NCI-H69 (cell line): ENCODE results near the gene CD46.
"Not testable (repeated sequence)": the region's sequence is repeated elsewhere in the genome, so short reads cannot be mapped to it uniquely, and the experiment has no call there.

ENCODE experiments used
- DNase-seq: peaks from one replicate; lab custom pipeline; 2025; lab: John Stamatoyannopoulos, UW

CD46 gene

GRCh38 chr1:207751790-207752455, at the start of gene CD46:
Gene CD46, plus strand, starts transcription at chr1:207752054. Its CDS starts 159 bp downstream, at chr1:207752213.
- peak; percentile 98 for DNase-seq

GRCh38 chr1:207702317-207702716, 49.5 kb upstream of the CD46 start:
- no peak for DNase-seq

GRCh38 chr1:207703712-207704111, 48.1 kb upstream of the CD46 start:
- no peak for DNase-seq

GRCh38 chr1:207708004-207708403, 43.9 kb upstream of the CD46 start:
- not testable (repeated sequence) for DNase-seq

- no peak for DNase-seq
Measured at GRCh38 chr1:207711285-207711684, 40.6 kb upstream of the CD46 start.

- not testable (repeated sequence) for DNase-seq
Measured at GRCh38 chr1:207712701-207713100, 39.2 kb upstream of the CD46 start.

GRCh38 chr1:207713529-207713928, 38.3 kb upstream of the CD46 start:
- DNase-seq: no peak

- DNase-seq: no peak
Measured at GRCh38 chr1:207719234-207719633, 32.6 kb upstream of the CD46 start.

- DNase-seq: not testable (repeated sequence)
Measured at GRCh38 chr1:207728200-207728858, 23.5 kb upstream of the CD46 start.

GRCh38 chr1:207737503-207738157, 14.2 kb upstream of the CD46 start:
- DNase-seq: not testable (repeated sequence)

- DNase-seq: not testable (repeated sequence)
Measured at GRCh38 chr1:207738158-207738659, 13.6 kb upstream of the CD46 start.

GRCh38 chr1:207740207-207740606, 11.6 kb upstream of the CD46 start:
- no peak for DNase-seq

GRCh38 chr1:207742850-207743555, 8.9 kb upstream of the CD46 start:
- DNase-seq: no peak

GRCh38 chr1:207744000-207744534, 7.8 kb upstream of the CD46 start:
- DNase-seq: no peak

- no peak for DNase-seq
Measured at GRCh38 chr1:207745285-207745684, 6.6 kb upstream of the CD46 start.

- DNase-seq: no peak
Measured at GRCh38 chr1:207745839-207746767, 5.8 kb upstream of the CD46 start.

GRCh38 chr1:207747627-207748492, 4.0 kb upstream of the CD46 start:
- DNase-seq: no peak

GRCh38 chr1:207748737-207749528, 2.9 kb upstream of the CD46 start:
- DNase-seq: peak; percentile 39
